ENCODE data around the gene KCTD6.

GRCh38 chr3:58463181-58463941, 28.5 kb upstream of the KCTD6 start:
- peak; percentile 93 for TF ChIP-seq CTCF (IDR thresholded peaks at IDR 0.05; ENCODE audit: low read length)
- TF ChIP-seq EZH2 (IDR thresholded peaks at IDR 0.05; ENCODE audit: borderline replicate concordance, low read length): no peak
